HCT116 (cell line): Measurements from ENCODE around the gene TCF12. TPM values are rescaled to one million over a fixed set of nuclear protein-coding genes. Genes with fewer than 3 reads are reported as not detected.
"Not testable (repeated sequence)": the region's sequence is repeated elsewhere in the genome, so short reads cannot be mapped to it uniquely, and the experiment has no call there.

Experiments used
- ATAC-seq: fragments of 200-7000 bp; cut with Tn5 transposase; 2 replicates; pipeline ENCODE4 v1.9.1; 2020; ENCODE audit warnings: mild to moderate bottlenecking, moderate library complexity
- BruUV-seq: library from RNA; stranded (reverse); fragments of 400-500 nt; replicated peaks from 2 replicates; lab custom pipeline; 2021; lab: Mats Ljungman, UMichigan
- CTCF ChIA-PET: fragments of 300-600 bp; sonication (Branson Sonifier 250); formaldehyde crosslinking; loops from one replicate; lab custom pipeline; 2021; ENCODE audit warnings: antibody characterized with exemption; lab: Charles Lee
- POLR2A ChIA-PET: fragments of 300-600, 350-600 bp; sonication (Branson Sonifier 250); formaldehyde crosslinking; loops from one replicate; lab custom pipeline; 2021; ENCODE audit warnings: antibody characterized with exemption; lab: Charles Lee
- RAD21 ChIA-PET, 2 experiments: fragments of 300-600 bp; sonication (Branson Sonifier 250); formaldehyde crosslinking; loops; one replicate each; lab custom pipeline; 2023; ENCODE audit warnings: low total read pairs in 2 of 2; ENCODE audit not compliant: uncharacterized antibody in 2 of 2, unreplicated experiment in 2 of 2, low non-redundant PET in 1 of 2; lab: Charles Lee
- DNase-seq: peaks from one replicate; pipeline ENCODE4 v3.0.0-alpha.2; 2010; ENCODE audit warnings: low read depth, low spot score
- H2AFZ ChIP-seq: fragments of 200-600 bp; shearing (Covaris generic), sonication (generic); 2 replicates; pipeline ENCODE4 v1.6.1; 2017; ENCODE audit warnings: low read depth, mixed run types, mixed read lengths, antibody characterized with exemption, low read length; ENCODE audit not compliant: poor library complexity, severe bottlenecking
- H3K27ac ChIP-seq: 2 replicates; pipeline ENCODE4 v1.5.1; 2012; ENCODE audit warnings: low read depth, low read length
- H3K27me3 ChIP-seq: fragments of 200-600 bp; sonication (generic); 2 replicates; pipeline ENCODE4 v1.6.1; 2016; ENCODE audit warnings: mixed run types, low read length, mixed read lengths; ENCODE audit not compliant: insufficient read depth
- H3K36me3 ChIP-seq, 2 experiments: fragments of 200-500 bp in 1 of 2; fragments of 200-600 bp in 1 of 2; sonication (Bioruptor generic) in 1 of 2; sonication (generic) in 1 of 2; 2 replicates each; pipeline versions ENCODE4 v1.5.1 to v1.6.1; 2014 to 2016; ENCODE audit warnings: low read length in 2 of 2, inconsistent platforms in 1 of 2, mixed read lengths in 1 of 2, mixed run types in 1 of 2; ENCODE audit not compliant: insufficient read depth in 2 of 2, control insufficient read depth in 1 of 2
- H3K4me1 ChIP-seq, 2 experiments: fragments of 200-600 bp in 1 of 2; sonication (generic) in 1 of 2; 2 replicates each; pipeline versions ENCODE4 v1.5.1 to v1.6.1; 2012 to 2017; ENCODE audit warnings: low read length in 2 of 2, inconsistent platforms in 1 of 2, mild to moderate bottlenecking in 1 of 2, mixed read lengths in 1 of 2, mixed run types in 1 of 2, moderate library complexity in 1 of 2; ENCODE audit not compliant: insufficient read depth in 2 of 2, control insufficient read depth in 1 of 2
- H3K4me2 ChIP-seq: fragments of 200-600 bp; sonication (generic); 2 replicates; pipeline ENCODE4 v1.6.1; 2017; ENCODE audit warnings: mixed run types, low read length, mixed read lengths
- H3K4me3 ChIP-seq, 2 experiments: fragments of 200-600 bp in 1 of 2; sonication (generic) in 1 of 2; replicated peaks in 1 of 2; 2 replicates each; pipeline ENCODE4 v1.5.1; 2011 to 2016; ENCODE audit warnings: low read length in 2 of 2, control low read depth in 1 of 2, low read depth in 1 of 2, mild to moderate bottlenecking in 1 of 2, mixed read lengths in 1 of 2, mixed run types in 1 of 2
- H3K79me2 ChIP-seq: fragments of 200-600 bp; sonication (generic); 2 replicates; pipeline ENCODE4 v1.6.1; 2017; ENCODE audit warnings: mild to moderate bottlenecking, mixed run types, low read length, moderate library complexity, mixed read lengths; ENCODE audit not compliant: insufficient read depth
- H3K9ac ChIP-seq: fragments of 200-600 bp; sonication (generic); 2 replicates; pipeline ENCODE4 v1.6.1; 2016; ENCODE audit warnings: low read length, mixed read lengths
- H3K9me2 ChIP-seq: fragments of 200-600 bp; sonication (generic), shearing (Covaris generic); 2 replicates; pipeline ENCODE4 v1.6.1; 2017; ENCODE audit warnings: mixed run types, mild to moderate bottlenecking, moderate library complexity; ENCODE audit not compliant: insufficient read depth
- H3K9me3 ChIP-seq, 2 experiments: fragments of 200-500 bp in 1 of 2; fragments of 200-600 bp in 1 of 2; sonication (Bioruptor generic) in 1 of 2; sonication (generic) in 1 of 2; 2 replicates each; pipeline ENCODE4 v1.6.1; 2014 to 2017; ENCODE audit warnings: low read length in 2 of 2, mixed read lengths in 2 of 2, inconsistent platforms in 1 of 2, low read depth in 1 of 2, mild to moderate bottlenecking in 1 of 2, mixed run types in 1 of 2, moderate library complexity in 1 of 2; ENCODE audit not compliant: control insufficient read depth in 1 of 2, insufficient read depth in 1 of 2
- H4K20me1 ChIP-seq: fragments of 200-600 bp; sonication (generic), shearing (Covaris generic); 2 replicates; pipeline ENCODE4 v1.6.1; 2017; ENCODE audit warnings: mixed run types, mild to moderate bottlenecking, moderate library complexity; ENCODE audit not compliant: insufficient read depth
- EGR1 ChIP-seq: IDR thresholded peaks from 2 replicates; pipeline ENCODE4 v1.6.1; 2012; ENCODE audit warnings: low read depth
- EZH2 ChIP-seq: fragments of 200-600 bp; sonication (generic); IDR thresholded peaks from 2 replicates; pipeline ENCODE4 v1.6.1; 2017; ENCODE audit warnings: antibody characterized with exemption, mixed run types
- intact Hi-C: fragments of 100-400 bp; cut with micrococcal nuclease; formaldehyde crosslinking; loops from 2 replicates; pipeline ENCODE4 v1.10.0; 2022
- total RNA-seq: library from RNA; stranded (reverse); gene quantifications from one replicate; pipeline ENCODE4 v1.2.1, GENCODE V29; 2021; ENCODE audit not compliant: unreplicated experiment
- TF ChIP-seq, protein P1 (sequence below): IDR thresholded peaks from 2 replicates; pipeline ENCODE4 v1.6.1; 2012
- TF ChIP-seq, protein P2 (sequence below): IDR thresholded peaks from 2 replicates; pipeline ENCODE4 v1.6.1; 2011; ENCODE audit warnings: mild to moderate bottlenecking, low read length, moderate library complexity; ENCODE audit not compliant: insufficient replicate concordance; ENCODE audit errors: extremely low read depth

The TCF12 gene
- total RNA-seq, 1 experiment from 2014 or later = 71.6 TPM

DNA sequence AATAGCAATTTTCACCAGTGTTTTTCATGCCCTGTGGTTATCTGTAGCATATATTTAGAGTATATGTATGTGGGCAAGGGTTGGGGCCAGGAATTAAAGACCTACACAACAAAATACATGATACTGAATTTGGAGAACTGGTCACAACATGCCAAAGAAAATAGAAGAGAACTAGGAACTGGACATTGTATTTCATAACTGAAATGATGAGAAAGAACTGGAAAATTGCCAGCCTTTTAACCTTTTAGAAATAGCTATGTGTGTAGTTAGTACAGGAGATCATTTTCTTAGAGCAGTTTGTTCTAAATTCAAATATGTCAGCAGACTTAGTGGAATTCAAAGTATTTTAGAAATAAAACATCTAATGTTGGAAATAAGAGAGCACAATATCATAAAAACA, 230.8 kb downstream of the TCF12 start (continued):
- TF ChIP-seq, protein P1, sequence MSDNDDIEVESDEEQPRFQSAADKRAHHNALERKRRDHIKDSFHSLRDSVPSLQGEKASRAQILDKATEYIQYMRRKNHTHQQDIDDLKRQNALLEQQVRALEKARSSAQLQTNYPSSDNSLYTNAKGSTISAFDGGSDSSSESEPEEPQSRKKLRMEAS = no peak

DNA sequence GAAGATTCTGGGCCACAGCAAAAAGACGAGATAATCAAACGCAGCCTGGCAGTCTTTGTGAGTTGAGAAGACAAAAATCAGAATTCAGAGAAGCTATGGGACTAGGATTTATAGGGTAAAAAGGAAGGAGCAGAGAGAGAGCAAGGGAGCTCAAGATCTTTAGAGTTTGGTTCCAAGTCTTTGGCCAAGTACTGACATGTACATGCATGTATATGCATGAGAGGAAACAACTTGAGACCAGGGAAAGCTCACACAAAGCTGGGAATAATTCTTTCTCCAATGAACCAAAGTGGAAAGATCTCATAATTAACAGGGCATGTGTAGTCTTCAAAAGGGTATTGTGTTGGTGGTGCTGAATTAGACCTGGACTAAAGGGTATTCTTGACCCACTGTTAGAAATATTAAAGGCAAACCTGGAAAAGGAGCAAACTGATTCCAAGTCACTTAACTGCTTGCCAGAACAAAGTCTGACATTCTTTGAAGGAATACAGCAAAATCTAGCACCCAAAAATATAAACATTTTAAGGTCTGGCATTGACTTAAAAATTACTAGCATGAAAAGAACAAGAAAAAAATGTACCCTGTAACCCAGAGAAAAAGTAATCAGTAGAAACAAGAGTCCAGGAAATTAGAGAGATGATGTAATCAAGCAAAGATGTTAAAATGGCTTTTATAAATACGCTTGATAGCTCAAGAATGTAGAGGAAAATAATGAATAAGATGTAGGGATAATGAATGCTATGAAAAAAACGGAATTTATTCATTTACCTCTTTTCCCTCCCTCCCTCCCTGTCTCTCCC, 231.8 kb downstream of the TCF12 start:
- H3K79me2 ChIP-seq = no peaks in the 10 kb centered on the region
- 0 out of 2 replicates have a peak, but pooled peaks cover 5% of the 10 kb centered on the region for H4K20me1 ChIP-seq
- ATAC-seq (no peak), DNase-seq (no peak)
- intact Hi-C loops = no loop called here
- POLR2A ChIA-PET = no interaction called here
- H3K9me3 ChIP-seq = peaks cover 9 to 14% of the 10 kb centered on the region in 2 experiments; a peak in 3 of 4 replicates
- RAD21 ChIA-PET = no interaction called here
- H3K9me2 ChIP-seq = no peaks in the 10 kb centered on the region
- no peak overlapping the region for H3K9ac ChIP-seq
- H3K27ac ChIP-seq = no peak overlapping the region
- H2AFZ ChIP-seq = no peak overlapping the region
- H3K4me1 ChIP-seq = no peaks in the 10 kb centered on the region
- H3K4me2 ChIP-seq = no peak overlapping the region
- no TSS peak for BruUV-seq
- peaks cover 0 to 4% of the 10 kb centered on the region in 2 experiments; a peak in 1 of 4 replicates for H3K36me3 ChIP-seq
- CTCF ChIA-PET = interaction anchor here (0.9 kb wide), 1 partner anchor 12 kb away, joined by 3 read pairs; no protein-coding TSS in a partner anchor
- TF ChIP-seq, protein P2, sequence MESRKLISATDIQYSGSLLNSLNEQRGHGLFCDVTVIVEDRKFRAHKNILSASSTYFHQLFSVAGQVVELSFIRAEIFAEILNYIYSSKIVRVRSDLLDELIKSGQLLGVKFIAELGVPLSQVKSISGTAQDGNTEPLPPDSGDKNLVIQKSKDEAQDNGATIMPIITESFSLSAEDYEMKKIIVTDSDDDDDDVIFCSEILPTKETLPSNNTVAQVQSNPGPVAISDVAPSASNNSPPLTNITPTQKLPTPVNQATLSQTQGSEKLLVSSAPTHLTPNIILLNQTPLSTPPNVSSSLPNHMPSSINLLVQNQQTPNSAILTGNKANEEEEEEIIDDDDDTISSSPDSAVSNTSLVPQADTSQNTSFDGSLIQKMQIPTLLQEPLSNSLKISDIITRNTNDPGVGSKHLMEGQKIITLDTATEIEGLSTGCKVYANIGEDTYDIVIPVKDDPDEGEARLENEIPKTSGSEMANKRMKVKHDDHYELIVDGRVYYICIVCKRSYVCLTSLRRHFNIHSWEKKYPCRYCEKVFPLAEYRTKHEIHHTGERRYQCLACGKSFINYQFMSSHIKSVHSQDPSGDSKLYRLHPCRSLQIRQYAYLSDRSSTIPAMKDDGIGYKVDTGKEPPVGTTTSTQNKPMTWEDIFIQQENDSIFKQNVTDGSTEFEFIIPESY = no peak
- TF ChIP-seq EZH2 = no peak
- TF ChIP-seq EGR1 = no peak
- no peak overlapping the region for H3K4me3 ChIP-seq
- no peaks in the 10 kb centered on the region for H3K27me3 ChIP-seq

DNA sequence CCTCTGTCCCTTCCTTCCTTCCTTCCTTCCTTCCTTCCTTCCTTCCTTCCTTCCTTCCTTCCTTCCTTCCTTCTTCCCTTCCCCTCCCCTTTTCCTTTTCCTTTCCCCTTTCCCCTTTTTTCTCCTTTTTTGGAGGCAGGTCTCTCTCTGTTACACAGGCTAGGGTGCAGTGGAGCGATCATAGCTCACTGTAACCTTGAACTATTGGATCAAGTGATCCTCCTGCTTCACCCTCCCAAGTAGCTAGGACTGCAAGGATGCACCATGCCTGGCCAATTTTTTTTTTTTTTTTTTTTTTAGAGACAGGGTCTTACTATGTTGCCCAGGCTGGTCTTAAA, 232.4 kb downstream of the TCF12 start:
- ATAC-seq, POLR2A ChIA-PET, RAD21 ChIA-PET, BruUV-seq, H3K79me2 ChIP-seq, H4K20me1 ChIP-seq, H2AFZ ChIP-seq, intact Hi-C loops, H3K27ac ChIP-seq, H3K4me2 ChIP-seq, DNase-seq, H3K36me3 ChIP-seq, H3K9ac ChIP-seq, H3K9me2 ChIP-seq, H3K4me1 ChIP-seq, H3K27me3 ChIP-seq, H3K4me3 ChIP-seq: not testable (repeated sequence)
- CTCF ChIA-PET = interaction anchor here (0.9 kb wide), 1 partner anchor 12 kb away, joined by 3 read pairs; no protein-coding TSS in a partner anchor
- peaks cover 9 to 14% of the 10 kb centered on the region in 2 experiments; a peak in 3 of 4 replicates for H3K9me3 ChIP-seq
